SK-N-SH treated with all-trans-retinoic acid at 6 μM for 48 hours (cell line): Measurements from ENCODE around the gene CPT1A.

Experiments used
- ESRRG ChIP-seq: fragments of 250-450 bp; sonication (Bioruptor Pico); IDR thresholded peaks from 2 replicates; pipeline ENCODE4 v1.6.1; 2021; ENCODE audit warnings: mild to moderate bottlenecking
- PATZ1 ChIP-seq: fragments of 250-450 bp; sonication (Bioruptor Pico); IDR thresholded peaks from 2 replicates; pipeline ENCODE4 v1.8.0; 2020; ENCODE audit warnings: mild to moderate bottlenecking, moderate library complexity, borderline replicate concordance
- ZC3H10 ChIP-seq: fragments of 250-450 bp; sonication (Bioruptor Pico); IDR thresholded peaks from 2 replicates; pipeline ENCODE4 v1.5.1; 2021; ENCODE audit warnings: mild to moderate bottlenecking, moderate library complexity
- ZFP3 ChIP-seq: fragments of 250-450 bp; sonication (Bioruptor Pico); IDR thresholded peaks from 2 replicates; pipeline ENCODE4 v1.5.0; 2020; ENCODE audit warnings: mild to moderate bottlenecking, moderate library complexity
- ZFP30 ChIP-seq: fragments of 450-650 bp; formaldehyde crosslinking; IDR thresholded peaks from 2 replicates; pipeline ENCODE4 v1.5.0; 2022; ENCODE audit warnings: mild to moderate bottlenecking, moderate library complexity

- TF ChIP-seq ESRRG (CRISPR knock-in tag) (no peak), ZFP3 (CRISPR knock-in tag) (no peak), ZC3H10 (CRISPR knock-in tag) (no peak), ZFP30 (CRISPR knock-in tag) (no peak), PATZ1 (CRISPR knock-in tag) (no peak)
Observed at GRCh38 chr11:68753300-68753699, 88.4 kb downstream of the CPT1A start.
